GM21529 (cell line): ENCODE data around the gene FRMD8.
A peak's percentile ranks its signal among the peaks of the same experiment; 100 is the strongest.

Source experiments
- ATAC-seq: cut with Tn5 transposase; IDR thresholded peaks from one replicate; pipeline ENCODE4 v1.9.1; 2021; ENCODE audit not compliant: unreplicated experiment

The FRMD8 gene

GRCh38 chr11:65386307-65387140, at the start of gene FRMD8:
FRMD8 (plus strand) TSS chr11:65386637; CDS start chr11:65387037, 400 bp downstream.
- ATAC-seq, result peak; percentile 32

- no peak for ATAC-seq
These were observed 47.8 kb upstream of the FRMD8 start for GRCh38 chr11:65338676-65339075.

GRCh38 chr11:65340226-65340625, 46.2 kb upstream of the FRMD8 start:
- ATAC-seq, result no peak

- no peak for ATAC-seq
These were observed 44.6 kb upstream of the FRMD8 start for GRCh38 chr11:65341856-65342255.

GRCh38 chr11:65351511-65351910, 34.9 kb upstream of the FRMD8 start:
- no peak for ATAC-seq

GRCh38 chr11:65352783-65353182, 33.7 kb upstream of the FRMD8 start:
- ATAC-seq, result no peak

GRCh38 chr11:65353376-65353775, 33.1 kb upstream of the FRMD8 start:
- ATAC-seq, result no peak

- no peak for ATAC-seq
These were observed 32.6 kb upstream of the FRMD8 start for GRCh38 chr11:65353900-65354264.

- ATAC-seq, result peak; percentile 87
These were observed 32.0 kb upstream of the FRMD8 start, which contains the start of gene TIGD3 for GRCh38 chr11:65354265-65355012. TIGD3 (plus strand) TSS chr11:65354751; CDS start chr11:65355809, 1,058 bp downstream.

- peak; percentile 22 for ATAC-seq
These were observed 31.2 kb upstream of the FRMD8 start for GRCh38 chr11:65355013-65355775.

- no peak for ATAC-seq
These were observed 30.6 kb upstream of the FRMD8 start for GRCh38 chr11:65355776-65356393.

GRCh38 chr11:65356394-65356972, 30.0 kb upstream of the FRMD8 start:
- ATAC-seq, result no peak

GRCh38 chr11:65357856-65358356, 28.5 kb upstream of the FRMD8 start:
- ATAC-seq, result no peak

GRCh38 chr11:65362320-65362931, 24.0 kb upstream of the FRMD8 start:
- peak; percentile 53 for ATAC-seq

GRCh38 chr11:65362966-65363365, 23.5 kb upstream of the FRMD8 start:
- no peak for ATAC-seq

GRCh38 chr11:65363770-65364169, 22.7 kb upstream of the FRMD8 start:
- no peak for ATAC-seq

- ATAC-seq, result no peak
These were observed 20.1 kb upstream of the FRMD8 start for GRCh38 chr11:65366340-65366773.

GRCh38 chr11:65370659-65371049, 15.8 kb upstream of the FRMD8 start:
- no peak for ATAC-seq

- ATAC-seq, result no peak
These were observed 12.4 kb upstream of the FRMD8 start for GRCh38 chr11:65373839-65374580.
